COLO829 (cell line): Measurements from ENCODE around the gene CTDSPL.

Experiments used
- DNase-seq: peaks from one replicate; pipeline ENCODE4 v3.0.0; 2012; ENCODE audit warnings: low spot score

Gene CTDSPL

GRCh38 chr3:37853691-37854413 is 7.8 kb upstream of the CTDSPL start:
- DNase-seq: no peak

GRCh38 chr3:37855363-37855970 is 6.2 kb upstream of the CTDSPL start:
- peak; percentile 79 for DNase-seq

- DNase-seq: no peak
Measured at GRCh38 chr3:37856381-37856780, 5.3 kb upstream of the CTDSPL start.

- no peak for DNase-seq
Measured at GRCh38 chr3:37858742-37859141, 2.9 kb upstream of the CTDSPL start.

- no peak for DNase-seq
Measured at GRCh38 chr3:37859354-37859753, 2.3 kb upstream of the CTDSPL start.

- no peak for DNase-seq
Measured at GRCh38 chr3:37859908-37860199, 1.8 kb upstream of the CTDSPL start.

- no peak for DNase-seq
Measured at GRCh38 chr3:37862219-37862902, 681 bp downstream of the CTDSPL start.

GRCh38 chr3:37862903-37863815 is 1.5 kb downstream of the CTDSPL start:
- no peak for DNase-seq

- DNase-seq: no peak
Measured at GRCh38 chr3:37863949-37864822, 2.5 kb downstream of the CTDSPL start.

GRCh38 chr3:37864904-37865303 is 3.2 kb downstream of the CTDSPL start:
- DNase-seq: no peak

GRCh38 chr3:37867144-37867543 is 5.5 kb downstream of the CTDSPL start:
- DNase-seq: no peak

GRCh38 chr3:37871858-37872257 is 10.2 kb downstream of the CTDSPL start:
- DNase-seq: no peak

GRCh38 chr3:37872413-37873160 is 10.9 kb downstream of the CTDSPL start:
- DNase-seq: no peak

GRCh38 chr3:37876279-37876678 is 14.6 kb downstream of the CTDSPL start:
- no peak for DNase-seq

GRCh38 chr3:37882711-37883110 is 21.0 kb downstream of the CTDSPL start:
- no peak for DNase-seq

- no peak for DNase-seq
Measured at GRCh38 chr3:37885814-37886213, 24.1 kb downstream of the CTDSPL start.

- no peak for DNase-seq
Measured at GRCh38 chr3:37886395-37886794, 24.7 kb downstream of the CTDSPL start.

GRCh38 chr3:37887062-37887461 is 25.4 kb downstream of the CTDSPL start:
- no peak for DNase-seq

GRCh38 chr3:37887824-37888223 is 26.1 kb downstream of the CTDSPL start:
- DNase-seq: no peak

- no peak for DNase-seq
Measured at GRCh38 chr3:37888421-37888820, 26.7 kb downstream of the CTDSPL start.

- DNase-seq: no peak
Measured at GRCh38 chr3:37890522-37890921, 28.8 kb downstream of the CTDSPL start.
